ENCODE results near the gene GPR150.

Gene GPR150

DNA sequence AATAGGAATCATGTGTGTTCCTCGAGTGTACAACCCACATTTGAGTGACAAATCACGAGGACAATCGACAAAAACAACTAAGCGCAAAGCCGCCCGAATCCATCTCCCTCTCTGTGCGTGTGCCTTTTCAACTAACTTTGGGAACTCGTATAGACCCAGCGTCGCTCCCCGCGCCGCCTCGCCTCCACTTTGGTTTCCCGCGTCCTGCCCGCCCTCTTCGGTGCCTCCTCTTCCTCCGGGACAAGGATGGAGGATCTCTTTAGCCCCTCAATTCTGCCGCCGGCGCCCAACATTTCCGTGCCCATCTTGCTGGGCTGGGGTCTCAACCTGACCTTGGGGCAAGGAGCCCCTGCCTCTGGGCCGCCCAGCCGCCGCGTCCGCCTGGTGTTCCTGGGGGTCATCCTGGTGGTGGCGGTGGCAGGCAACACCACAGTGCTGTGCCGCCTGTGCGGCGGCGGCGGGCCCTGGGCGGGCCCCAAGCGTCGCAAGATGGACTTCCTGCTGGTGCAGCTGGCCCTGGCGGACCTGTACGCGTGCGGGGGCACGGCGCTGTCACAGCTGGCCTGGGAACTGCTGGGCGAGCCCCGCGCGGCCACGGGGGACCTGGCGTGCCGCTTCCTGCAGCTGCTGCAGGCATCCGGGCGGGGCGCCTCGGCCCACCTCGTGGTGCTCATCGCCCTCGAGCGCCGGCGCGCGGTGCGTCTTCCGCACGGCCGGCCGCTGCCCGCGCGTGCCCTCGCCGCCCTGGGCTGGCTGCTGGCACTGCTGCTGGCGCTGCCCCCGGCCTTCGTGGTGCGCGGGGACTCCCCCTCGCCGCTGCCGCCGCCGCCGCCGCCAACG lies at the start of gene GPR150:
TSS of gene GPR150 (plus strand) at position 58 of the 840 bp plus-strand sequence. CDS start at position 247, 189 bp downstream.
- no peak for DNase-seq

DNA sequence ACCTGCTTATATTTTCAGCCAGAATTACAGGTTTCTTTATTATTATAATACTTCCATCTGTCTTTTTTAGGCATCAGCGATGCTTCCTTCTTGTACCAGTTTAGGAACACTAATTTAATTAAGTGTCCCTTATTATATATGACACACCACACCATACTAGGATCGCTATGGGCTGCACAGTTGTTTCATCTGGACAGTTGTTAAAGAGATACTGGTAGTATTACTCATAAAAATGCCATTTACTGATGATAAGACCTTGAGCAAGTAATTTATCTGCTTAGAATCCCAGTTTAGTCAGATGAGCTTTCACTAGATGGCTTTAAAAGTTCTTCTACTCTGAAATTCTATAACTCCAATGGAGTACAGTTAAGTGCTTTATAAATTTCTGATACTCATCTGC lies 47.9 kb upstream of the GPR150 start:
- no peak for DNase-seq

DNA sequence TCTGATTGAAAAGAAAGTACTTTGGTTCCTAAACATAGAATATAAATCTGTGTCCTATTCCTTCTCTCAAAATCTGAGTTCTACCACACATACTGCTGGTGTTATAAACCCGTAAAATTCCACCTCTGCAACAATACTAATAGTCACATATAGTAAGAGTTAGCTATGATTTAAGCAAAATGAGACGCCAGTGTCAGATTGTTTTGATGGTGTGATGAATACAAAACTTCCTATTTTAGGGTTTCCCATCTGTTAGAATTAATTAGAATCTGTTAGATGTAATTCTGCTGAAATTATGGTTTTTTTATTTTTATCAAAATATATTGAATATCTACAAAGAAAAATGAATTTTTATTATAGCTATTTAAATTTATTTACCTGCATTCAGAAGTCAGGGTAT lies 38.3 kb upstream of the GPR150 start:
- DNase-seq: no peak

DNA sequence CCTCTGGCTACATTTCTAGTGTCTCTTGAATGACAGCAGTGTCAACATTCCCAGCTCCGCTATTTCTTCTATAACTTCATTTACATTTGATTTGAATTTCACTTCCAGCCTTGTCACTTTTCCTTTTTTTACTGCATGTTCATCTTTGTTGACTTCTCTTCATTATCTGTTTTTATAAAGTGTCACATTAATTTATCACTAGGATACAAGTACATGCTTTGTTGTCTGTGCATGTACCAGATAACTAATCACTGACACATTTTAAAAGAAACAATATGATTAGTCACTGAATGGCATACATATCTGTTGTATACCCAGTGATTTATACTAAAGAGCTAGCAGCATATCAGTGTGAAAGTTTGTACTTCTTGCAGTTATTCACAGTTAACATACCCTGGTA lies 35.9 kb upstream of the GPR150 start:
- no peak for DNase-seq

DNA sequence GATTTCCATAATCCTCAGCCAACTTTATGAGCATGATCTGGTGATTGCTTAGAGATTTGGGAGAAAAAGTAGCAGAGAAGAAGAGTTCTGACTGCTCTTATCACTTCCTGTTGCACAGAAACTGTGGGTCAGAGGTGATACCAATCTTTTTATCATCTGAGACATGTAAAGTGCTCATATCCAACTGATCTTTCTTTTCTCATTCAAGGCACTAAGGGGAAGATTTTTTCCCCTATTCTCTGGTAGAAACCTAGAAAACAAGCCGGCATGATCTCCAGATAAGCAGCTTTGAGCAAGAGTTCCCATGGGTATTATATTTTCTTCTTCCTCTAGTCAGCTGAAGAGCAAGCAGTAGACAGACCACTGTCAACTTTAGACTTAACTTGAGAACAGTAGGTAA lies 29.0 kb upstream of the GPR150 start:
- DNase-seq: no peak

DNA sequence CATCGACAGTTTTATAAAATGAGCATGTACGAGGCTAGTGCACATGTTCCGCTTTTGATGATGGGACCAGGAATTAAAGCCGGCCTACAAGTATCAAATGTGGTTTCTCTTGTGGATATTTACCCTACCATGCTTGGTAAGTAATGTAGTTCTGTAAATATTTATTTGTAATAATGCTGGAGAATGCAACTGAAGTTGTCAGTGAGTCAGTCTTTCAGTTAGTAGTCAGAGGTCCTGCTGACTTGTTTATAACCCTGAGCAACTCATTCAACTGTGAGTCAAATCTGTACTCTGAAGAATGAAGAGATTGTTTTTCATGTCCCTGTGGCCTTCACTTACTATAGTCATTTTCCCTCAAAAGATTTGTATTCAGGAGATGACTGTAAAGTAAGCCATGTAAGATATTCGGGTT lies 28.4 kb upstream of the GPR150 start:
- no peak for DNase-seq

DNA sequence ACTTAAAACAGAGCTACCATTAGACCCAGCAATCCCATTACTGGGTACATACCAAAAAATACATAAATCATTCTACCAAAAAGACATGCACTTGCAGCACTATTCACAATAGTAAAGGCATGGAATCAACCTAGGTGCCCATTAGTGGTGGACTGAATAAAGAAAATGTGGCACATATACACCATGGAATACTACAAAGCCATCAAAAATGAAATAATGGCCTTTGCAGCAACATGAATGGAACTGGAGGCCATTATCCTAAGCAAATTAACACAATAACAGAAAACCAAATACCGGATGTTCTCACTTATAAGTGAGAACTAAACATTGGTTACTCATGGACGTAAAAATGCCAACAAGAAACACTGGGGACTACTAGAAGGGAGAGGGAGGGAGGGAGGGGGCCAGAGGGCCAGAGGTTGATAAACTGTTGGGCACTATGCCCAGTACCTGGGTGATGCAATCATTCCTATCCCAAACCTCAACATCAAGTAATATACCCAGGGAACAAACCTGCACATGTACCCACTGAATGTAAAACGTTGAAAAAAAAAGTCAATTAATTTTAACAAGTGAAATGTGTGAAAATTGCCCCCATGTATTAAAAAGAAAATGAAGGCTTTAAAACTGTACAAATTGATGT lies 24.5 kb upstream of the GPR150 start:
- DNase-seq: no peak

DNA sequence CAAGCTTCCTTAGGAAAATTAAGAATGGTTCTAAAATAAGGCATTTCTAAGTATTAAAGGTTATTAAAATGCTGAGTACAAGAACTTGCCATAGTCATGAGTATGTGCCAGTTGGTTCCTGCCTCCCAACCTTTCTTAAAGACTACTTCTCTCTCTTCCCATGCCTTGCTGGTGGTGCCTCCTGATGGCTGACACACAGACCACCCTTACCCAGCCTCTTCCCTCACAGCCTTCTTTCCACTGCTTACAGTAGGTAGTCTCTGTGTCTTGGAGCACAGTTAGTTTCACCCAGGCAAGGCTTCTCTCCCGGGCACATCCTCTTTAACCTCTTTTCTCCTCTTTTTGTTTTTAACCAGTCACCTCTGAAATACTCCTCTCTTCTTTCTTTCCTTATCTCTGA lies 20.6 kb upstream of the GPR150 start:
- no peak for DNase-seq

DNA sequence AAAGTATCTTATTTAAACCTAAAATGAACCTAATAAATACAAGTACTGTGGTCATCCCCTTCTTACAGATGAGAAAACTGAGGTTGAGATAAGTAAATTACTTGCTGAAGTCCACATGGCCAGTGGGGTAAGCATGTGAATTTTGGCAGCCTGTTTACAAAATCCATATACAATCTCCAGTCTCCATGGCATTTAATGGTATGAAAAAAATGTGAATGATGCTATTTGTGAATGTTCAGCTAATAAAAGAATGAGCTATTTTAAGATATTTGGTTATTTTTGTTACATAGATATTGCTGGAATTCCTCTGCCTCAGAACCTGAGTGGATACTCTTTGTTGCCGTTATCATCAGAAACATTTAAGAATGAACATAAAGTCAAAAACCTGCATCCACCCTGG lies 19.3 kb upstream of the GPR150 start:
- DNase-seq: no peak

DNA sequence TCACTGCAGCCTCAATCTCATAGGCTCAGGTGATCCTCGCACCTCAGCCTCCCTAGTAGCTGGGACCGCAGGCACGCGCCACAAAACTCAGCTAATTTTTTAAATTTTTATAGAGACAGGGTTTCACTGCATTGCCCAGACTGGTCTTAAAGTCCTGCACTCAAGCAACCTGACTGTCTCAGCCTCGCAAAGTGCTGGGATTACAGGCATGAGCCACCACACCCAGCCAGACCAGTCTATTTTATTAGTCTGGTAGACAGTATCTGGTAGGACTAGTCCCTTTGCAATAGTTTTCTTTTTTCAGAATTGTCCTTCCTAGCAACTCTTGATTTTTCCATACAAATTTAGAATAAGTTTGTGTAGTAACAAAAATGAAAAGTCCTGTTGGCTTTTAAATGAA lies 14.1 kb upstream of the GPR150 start:
- no peak for DNase-seq

DNA sequence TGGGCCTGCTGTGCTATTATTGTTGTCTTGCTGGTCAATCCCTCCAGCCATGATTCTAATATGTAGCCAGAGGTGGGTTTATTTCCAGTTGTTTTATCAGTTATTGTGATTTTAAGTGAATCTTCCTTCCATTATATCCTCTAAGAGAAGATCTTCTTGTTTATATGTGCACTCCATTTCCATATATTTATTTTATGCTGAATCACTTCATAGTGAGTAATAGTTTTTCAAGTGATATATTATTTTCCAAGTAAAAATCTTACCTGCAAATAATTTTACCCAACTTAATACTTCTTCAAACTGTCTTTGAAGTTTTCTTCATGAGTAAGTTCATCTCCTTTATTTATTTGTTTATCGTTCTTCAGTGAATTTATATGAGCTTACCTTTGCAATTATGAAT lies 13.5 kb upstream of the GPR150 start:
- DNase-seq: no peak

DNA sequence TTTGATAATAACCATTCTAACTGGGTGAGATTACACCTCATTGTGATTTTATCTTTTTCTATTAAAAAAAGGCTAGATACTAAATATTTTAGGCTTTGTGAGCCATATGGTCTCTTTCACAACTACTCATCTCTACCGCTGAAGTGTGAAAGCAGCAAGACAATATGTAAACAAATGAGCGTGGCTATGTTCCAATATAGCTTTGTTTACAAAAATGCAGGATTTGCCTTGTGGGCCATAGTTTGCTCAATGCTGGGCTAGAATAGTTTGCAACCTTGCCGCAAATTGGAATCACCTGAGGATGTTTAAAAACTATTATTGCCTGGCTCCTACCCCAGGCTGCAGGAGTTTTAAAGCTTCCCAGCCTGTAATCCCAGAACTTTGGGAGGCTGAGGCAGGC lies 10.2 kb upstream of the GPR150 start:
- DNase-seq: no peak

DNA sequence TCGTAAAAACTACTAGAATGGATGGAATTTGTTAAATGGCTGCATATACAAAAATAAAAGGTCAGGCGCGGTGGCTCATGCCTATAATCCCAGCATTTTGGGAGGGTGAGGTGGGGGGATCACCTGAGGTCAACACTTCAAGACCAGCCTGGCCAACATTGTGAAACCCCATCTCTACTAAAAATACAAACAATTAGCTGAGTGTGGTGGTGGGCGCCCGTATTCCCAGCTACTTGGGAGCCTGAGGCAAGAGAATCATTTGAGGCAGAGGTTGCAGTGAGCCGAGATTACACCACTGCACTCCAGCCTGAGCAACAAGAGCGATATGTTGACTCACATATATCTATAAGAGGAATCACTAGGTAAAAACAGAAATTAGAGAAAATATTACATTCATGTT lies 9.3 kb upstream of the GPR150 start:
- DNase-seq: no peak

DNA sequence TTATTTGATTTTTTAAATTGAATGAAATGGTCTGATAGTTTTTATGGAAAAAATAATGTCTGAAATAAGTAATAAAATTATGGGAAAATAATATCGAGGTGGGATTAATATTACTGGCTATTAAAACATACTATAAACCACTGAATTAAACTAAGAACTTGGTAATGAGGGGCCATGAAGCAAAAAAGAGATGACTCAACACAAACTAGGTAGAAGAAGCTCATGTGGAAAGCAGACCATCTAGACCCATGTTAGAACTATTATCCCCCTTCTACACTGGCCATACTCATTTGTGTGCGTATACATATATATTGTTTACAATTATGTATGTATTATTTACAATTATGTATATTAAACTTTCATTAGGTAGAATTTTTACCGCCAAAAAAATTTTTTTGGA lies 8.5 kb upstream of the GPR150 start:
- DNase-seq: no peak

DNA sequence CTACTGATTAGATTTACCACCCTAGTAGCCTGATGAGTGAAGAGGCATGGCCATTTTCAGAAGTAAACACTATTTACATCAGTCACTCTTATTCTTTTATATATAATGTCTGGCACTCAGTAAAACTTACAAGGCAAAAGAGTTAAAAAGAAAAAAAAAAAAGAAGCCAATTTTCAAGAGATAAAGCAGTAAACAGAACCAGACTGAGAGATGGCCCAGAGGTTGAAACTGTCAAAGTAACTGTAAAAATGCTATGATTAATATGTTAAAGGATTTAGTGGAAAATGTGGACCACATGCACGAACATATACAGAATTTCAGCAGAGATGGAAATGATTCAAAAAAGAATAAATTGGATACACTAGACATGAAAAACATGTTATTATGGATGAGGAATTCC lies 6.4 kb upstream of the GPR150 start:
- no peak for DNase-seq

DNA sequence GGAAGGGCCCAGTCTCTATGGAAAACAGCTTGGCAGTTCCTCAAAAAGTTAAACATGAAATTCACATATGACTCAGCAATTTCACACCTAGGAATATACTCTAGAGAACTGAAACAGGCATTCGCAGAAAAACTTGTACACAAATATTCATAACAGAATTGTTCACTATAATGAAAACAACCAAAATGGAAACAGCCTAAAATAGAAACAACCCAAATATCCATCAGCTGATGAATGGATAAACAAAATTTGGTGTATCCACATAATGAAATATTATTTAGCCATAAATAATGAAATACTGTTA lies 4.8 kb upstream of the GPR150 start:
- DNase-seq: no peak

DNA sequence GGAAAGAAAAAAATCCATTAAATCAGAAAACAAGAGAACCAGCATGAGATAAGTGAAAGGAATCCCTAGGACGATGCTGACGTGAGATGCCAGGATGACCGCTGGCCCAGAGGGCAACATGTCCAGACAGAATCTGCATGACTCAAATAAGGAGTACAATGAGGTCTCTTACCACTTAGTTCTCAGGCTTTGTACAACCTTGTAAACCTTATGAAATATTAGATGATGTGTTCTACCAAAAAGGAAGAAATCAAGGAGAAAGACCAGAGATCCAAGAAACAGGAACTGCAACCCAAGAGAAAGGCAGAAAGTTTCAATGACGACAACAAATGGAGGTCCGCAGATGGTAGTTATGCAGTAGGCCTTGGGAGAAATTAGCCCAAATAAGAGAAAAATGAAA lies 2.8 kb upstream of the GPR150 start:
- DNase-seq: no peak

DNA sequence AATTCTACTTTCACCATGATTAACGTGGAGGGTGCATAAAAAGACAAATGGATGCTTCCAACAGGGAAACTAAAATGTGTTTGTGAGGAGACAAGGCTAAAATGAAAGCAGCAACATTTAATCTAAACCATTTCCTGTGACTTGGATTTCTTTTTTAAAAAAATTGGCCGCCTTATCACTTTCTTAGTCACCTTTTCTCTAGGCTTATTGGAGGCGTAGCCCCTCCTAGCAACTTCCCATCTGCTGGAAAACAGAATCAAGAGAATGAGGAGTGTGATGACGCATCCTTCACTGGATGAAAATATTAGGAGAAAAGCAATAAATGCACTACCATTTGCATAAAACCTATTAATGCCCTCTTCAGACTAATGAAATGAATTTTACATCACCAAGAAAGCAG lies 791 bp upstream of the GPR150 start:
- no peak for DNase-seq

DNA sequence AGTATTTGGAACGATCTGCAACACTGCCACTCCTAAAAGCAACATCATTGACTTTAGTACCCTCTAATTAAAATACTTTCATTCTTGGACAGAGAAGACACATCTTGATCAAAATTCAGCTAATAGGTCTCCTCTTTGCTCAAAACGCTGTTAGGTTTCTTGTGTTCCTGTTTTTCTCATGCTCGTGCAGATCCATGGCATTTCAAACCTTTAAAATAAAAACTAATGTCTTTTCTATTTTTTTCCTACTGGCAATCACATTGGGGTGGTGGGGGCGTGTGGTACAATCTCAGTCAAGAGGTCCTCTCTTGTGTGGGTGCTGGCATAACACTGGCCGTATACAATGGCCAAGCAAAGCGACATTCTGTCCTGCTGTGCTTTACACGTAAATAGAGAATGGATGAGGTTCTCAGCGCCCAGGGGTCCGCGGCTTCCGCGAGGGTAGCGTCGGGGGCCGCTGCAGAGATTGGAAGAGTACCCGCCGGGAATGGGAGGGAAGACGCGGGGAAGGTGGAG lies 315 bp upstream of the GPR150 start:
- DNase-seq: no peak

DNA sequence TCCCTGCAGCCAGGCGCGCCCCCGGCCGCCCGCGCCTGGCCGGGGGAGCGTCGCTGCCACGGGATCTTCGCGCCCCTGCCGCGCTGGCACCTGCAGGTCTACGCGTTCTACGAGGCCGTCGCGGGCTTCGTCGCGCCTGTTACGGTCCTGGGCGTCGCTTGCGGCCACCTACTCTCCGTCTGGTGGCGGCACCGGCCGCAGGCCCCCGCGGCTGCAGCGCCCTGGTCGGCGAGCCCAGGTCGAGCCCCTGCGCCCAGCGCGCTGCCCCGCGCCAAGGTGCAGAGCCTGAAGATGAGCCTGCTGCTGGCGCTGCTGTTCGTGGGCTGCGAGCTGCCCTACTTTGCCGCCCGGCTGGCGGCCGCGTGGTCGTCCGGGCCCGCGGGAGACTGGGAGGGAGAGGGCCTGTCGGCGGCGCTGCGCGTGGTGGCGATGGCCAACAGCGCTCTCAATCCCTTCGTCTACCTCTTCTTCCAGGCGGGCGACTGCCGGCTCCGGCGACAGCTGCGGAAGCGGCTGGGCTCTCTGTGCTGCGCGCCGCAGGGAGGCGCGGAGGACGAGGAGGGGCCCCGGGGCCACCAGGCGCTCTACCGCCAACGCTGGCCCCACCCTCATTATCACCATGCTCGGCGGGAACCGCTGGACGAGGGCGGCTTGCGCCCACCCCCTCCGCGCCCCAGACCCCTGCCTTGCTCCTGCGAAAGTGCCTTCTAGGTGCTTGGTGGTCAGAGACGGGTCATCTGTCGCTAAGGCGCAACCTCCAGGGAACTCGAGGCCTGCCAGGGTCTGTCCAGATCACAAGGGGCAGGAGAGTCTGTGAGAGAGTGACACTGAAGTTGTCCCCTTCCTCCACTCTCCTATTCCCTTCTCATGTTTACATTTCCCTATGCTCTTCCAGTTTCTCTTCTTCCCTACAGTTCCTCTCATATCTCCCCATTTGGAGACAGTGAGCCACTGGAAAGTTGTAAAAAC lies 1.3 kb downstream of the GPR150 start:
- DNase-seq: no peak

DNA sequence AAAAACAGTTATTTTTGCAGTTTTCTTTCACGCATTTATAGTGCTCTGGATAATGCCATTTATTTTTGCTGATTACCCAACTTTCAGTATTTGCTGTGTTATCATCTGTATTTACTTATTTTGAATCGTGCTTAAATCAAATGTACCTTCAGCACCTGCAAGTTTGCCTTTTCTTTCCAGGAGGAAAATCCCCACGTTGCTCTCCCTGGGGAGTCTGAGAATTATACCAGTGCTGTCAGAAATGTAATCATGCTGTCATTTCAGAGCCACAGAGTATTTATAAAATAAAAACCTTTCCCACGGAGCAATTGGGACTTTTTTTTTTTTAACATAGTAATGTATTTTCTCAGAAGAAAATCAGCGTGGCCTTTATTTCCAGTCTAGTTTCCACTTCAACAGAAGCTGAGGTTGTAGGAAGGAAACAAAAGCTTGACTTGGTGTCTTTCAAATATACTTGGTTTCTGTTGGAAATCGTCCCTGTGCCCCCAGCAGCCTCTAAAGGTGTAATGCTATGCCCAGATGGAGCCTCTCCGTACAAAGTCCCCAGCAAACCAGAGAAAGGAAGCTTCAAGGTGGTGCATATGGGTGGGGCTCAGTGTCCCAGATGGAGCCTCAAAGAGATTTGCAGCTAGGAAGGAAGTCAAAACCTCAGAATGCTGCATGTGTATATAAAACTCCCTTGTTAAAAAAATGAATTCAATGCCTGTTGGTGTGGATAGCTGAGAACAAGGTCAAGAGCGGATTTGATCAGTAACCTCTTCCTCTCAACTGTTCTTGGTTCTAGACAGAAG lies 2.1 kb downstream of the GPR150 start:
- no peak for DNase-seq

DNA sequence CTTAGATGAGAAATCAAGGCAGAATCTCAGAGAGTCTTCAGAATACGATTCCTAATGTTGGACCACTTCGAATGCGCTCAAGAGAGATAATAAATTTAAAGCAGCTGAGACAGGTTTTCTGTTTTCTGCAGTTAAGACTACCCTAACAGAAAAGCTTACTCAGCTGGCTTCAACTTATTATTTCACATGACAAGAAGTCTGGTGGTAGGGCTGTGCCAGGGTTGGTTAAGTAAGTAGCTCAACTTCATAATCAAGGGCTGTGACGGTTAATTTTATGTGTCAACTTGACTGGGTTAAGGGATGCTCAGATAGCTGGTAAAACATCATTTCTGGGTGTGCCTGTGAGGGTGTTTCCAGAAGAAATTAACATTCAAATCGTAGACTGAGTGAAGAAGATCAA lies 3.8 kb downstream of the GPR150 start:
- DNase-seq: no peak

DNA sequence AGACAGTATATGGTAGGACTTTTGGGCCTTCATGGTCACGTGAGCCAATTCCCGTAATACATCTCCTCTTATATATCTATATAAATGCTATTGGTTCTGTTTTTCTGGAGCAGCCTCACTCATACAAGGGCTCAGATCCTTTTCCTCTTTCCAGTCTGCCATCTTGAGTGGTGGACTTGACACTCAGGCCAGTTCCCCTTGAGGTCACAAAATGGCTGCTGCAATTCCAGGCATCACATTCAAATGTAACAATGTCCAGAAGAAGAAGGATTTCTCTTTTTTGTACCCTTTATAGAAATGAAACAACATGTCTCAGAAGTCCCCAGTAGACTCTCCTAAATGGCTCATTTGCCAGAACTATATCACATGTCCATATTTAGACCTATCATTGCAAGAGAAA lies 4.5 kb downstream of the GPR150 start:
- no peak for DNase-seq
